Heart right ventricle (tissue), 16 donors: ENCODE measurements around the gene AFF2. TPM values are rescaled to one million over a fixed set of nuclear protein-coding genes. Genes with fewer than 3 reads are reported as not detected.

Experiments
- ATAC-seq, 8 donors: fragments of 200-7000 bp; cut with Tn5 transposase; one replicate each; pipeline ENCODE4 v1.9.1; 2020; ENCODE audit warnings: mild to moderate bottlenecking in 8 of 8, moderate library complexity in 8 of 8, moderate number of reproducible peaks in 1 of 8
- DNase-seq, 2 donors: peaks; one replicate each; pipeline ENCODE4 v3.0.0-alpha.2; 2020
- H3K27ac ChIP-seq, 10 donors: fragments of 200-600 bp; sonication (generic) in 2 of 10; one replicate each; pipeline versions ENCODE4 v1.5.0 to v1.8.0; 2020 to 2022; ENCODE audit warnings: mild to moderate bottlenecking in 3 of 10
- H3K27me3 ChIP-seq, 7 donors: fragments of 200-600 bp; one replicate each; pipeline ENCODE4 v1.8.0; 2021 to 2022; ENCODE audit warnings: mild to moderate bottlenecking in 2 of 7
- H3K36me3 ChIP-seq, 9 donors: fragments of 200-600 bp; sonication (generic) in 1 of 9; one replicate each; pipeline versions ENCODE4 v1.5.0 to v1.8.0; 2020 to 2022; ENCODE audit warnings: mild to moderate bottlenecking in 2 of 9
- H3K4me1 ChIP-seq, 9 donors: fragments of 200-600 bp; sonication (generic) in 1 of 9; one replicate each; pipeline versions ENCODE4 v1.5.0 to v1.8.0; 2020 to 2022; ENCODE audit warnings: mild to moderate bottlenecking in 4 of 9
- H3K4me3 ChIP-seq, 10 donors: fragments of 200-600 bp; sonication (generic) in 2 of 10; one replicate each; pipeline versions ENCODE4 v1.5.0 to v1.8.0; 2020 to 2022; ENCODE audit warnings: mild to moderate bottlenecking in 7 of 10, moderate library complexity in 2 of 10
- H3K9me3 ChIP-seq, 11 donors: fragments of 200-600 bp in 10 of 11; sonication (generic) in 2 of 11; one replicate each; pipeline versions ENCODE4 v1.5.0 to v1.8.0; 2013 to 2022; ENCODE audit warnings: mild to moderate bottlenecking in 2 of 11, control low read depth in 1 of 11, moderate library complexity in 1 of 11
- CTCF ChIP-seq, 9 donors: fragments of 200-600 bp; sonication (generic) in 2 of 9; IDR thresholded peaks; one replicate each; pipeline versions ENCODE4 v1.5.0 to v1.8.0; 2021 to 2022; ENCODE audit warnings: antibody characterized with exemption in 9 of 9, mild to moderate bottlenecking in 5 of 9, moderate library complexity in 1 of 9
- WGBS, 2 donors: extraction: QIAGEN DNeasy Blood & Tissue Kit; methylation state at CpG; one replicate each; pipeline ENCODE4 v1.1.7; 2013; ENCODE audit warnings: inconsistent platforms in 1 of 2; 5-methylcytosine and 5-hydroxymethylcytosine counted together
- intact Hi-C, 10 donors: fragments of 100-400 bp; cut with DNase I; formaldehyde crosslinking; loops; one replicate each; pipeline versions ENCODE4 v1.11.1 to v1.14.2; 2022
- polyA plus RNA-seq, 2 donors: library from polyadenylated mRNA; stranded (reverse); fragments of 200-250 nt; gene quantifications; one replicate each; pipeline ENCODE4 v1.2.3, GENCODE V29; 2013
- total RNA-seq, 10 donors: library from RNA; stranded (reverse); fragmentation: NEBNext Ultra II Directional in 3 of 10; extraction: Animal tissue kit (Norgen Biotek cat#: 25700) in 3 of 10; gene quantifications; one replicate each; pipeline versions ENCODE4 v1.2.1 to v1.2.4, GENCODE V29; 2021 to 2023
- donor health status: Arrhythmogenic right ventricular cardiomyopathy.
- donor health status: ischemic (EF 13 %, LVEDD 7.1; RV severe dilation, severe dysfunction).
- donor health status: healthy with polysubstance abuse.
- donor health status: DM: no; HTN: yes; CAD: no.
- donor health status: DM: no; HTN: no; CAD: no.
- donor health status: ischemic (EF 25% LVEDD 6.9; RV normal size, moderate dysfunction).
- donor health status: ischemic (EF 25% LVEDD 5.7; RV mildly dilated, moderate dysfunction).
- donor health status: healthy.
- donor health status: DM: yes; HTN: yes; CAD: no.
- donor health status: Ischemic cardiomyopathy.
- donor health status: ischemic (EF 35%, LVEDD 5.7; RV mildly dilated, moderate dysfunction).
- donor health status: nonischemic (EF 11% LVEDD 7.7; RV severe dilation, severe dysfunction).
- donor health status: DM: yes; HTN: yes; CAD: no.
- donor health status: PGD.
- donor health status: ischemic (EF 29% LVEDD 5.4; RV normal size, mild dysfunction).
- donor health status: nonischemic (EF 23%, LVEDD 6.1; RV moderate dilation, normal function).

The AFF2 gene
- total and polyA plus RNA-seq, 12 donors = 0.01 to 0.59 (median 0.20) TPM; not detected in 2

GRCh38 chrX:148540114-148540513 lies 39.7 kb downstream of the AFF2 start:
- H3K9me3 ChIP-seq = no peaks in the 10 kb centered on the region
- no peak overlapping the region for H3K27ac ChIP-seq
- H3K4me1 ChIP-seq = no peaks in the 10 kb centered on the region
- DNase-seq = no peak
- H3K4me3 ChIP-seq = no peak overlapping the region
- intact Hi-C loops = no loop called here
- no peaks in the 10 kb centered on the region for H3K27me3 ChIP-seq
- TF ChIP-seq CTCF (IDR thresholded peaks at IDR 0.05) = no peak
- ATAC-seq = no peak
- 69 to 76% methylated on average over 1 of the region's 1 CpG for WGBS, 2 donors
- no peaks in the 10 kb centered on the region for H3K36me3 ChIP-seq

GRCh38 chrX:148540671-148541583 lies 40.5 kb downstream of the AFF2 start:
- no peak for TF ChIP-seq CTCF (IDR thresholded peaks at IDR 0.05)
- ATAC-seq (no peak), DNase-seq (no peak)
- Histone ChIP-seq H3K27me3 (no peaks in the 10 kb centered on the region), H3K4me1 (no peaks in the 10 kb centered on the region), H3K27ac (no peak overlapping the region), H3K4me3 (no peak overlapping the region), H3K36me3 (no peaks in the 10 kb centered on the region), H3K9me3 (no peaks in the 10 kb centered on the region)
- WGBS, 2 donors = 80% methylated on average over 10 of the region's 10 CpGs
- intact Hi-C loops = no loop called here

GRCh38 chrX:148541584-148541940 lies 41.1 kb downstream of the AFF2 start:
- Histone ChIP-seq H3K27ac (no peak overlapping the region), H3K4me3 (no peak overlapping the region), H3K9me3 (no peaks in the 10 kb centered on the region), H3K27me3 (no peaks in the 10 kb centered on the region), H3K4me1 (no peaks in the 10 kb centered on the region), H3K36me3 (no peaks in the 10 kb centered on the region)
- no peak for ATAC-seq
- intact Hi-C loops = no loop called here
- no peak for DNase-seq
- TF ChIP-seq CTCF (IDR thresholded peaks at IDR 0.05) = no peak

- DNase-seq (no peak), ATAC-seq (no peak)
These were observed 42.3 kb downstream of the AFF2 start for GRCh38 chrX:148542481-148543255.

More at GRCh38 chrX:148542481-148543255, 42.3 kb downstream of the AFF2 start:
- Histone ChIP-seq H3K9me3 (no peaks in the 10 kb centered on the region), H3K4me3 (no peak overlapping the region), H3K27ac (no peak overlapping the region), H3K4me1 (no peaks in the 10 kb centered on the region), H3K27me3 (no peaks in the 10 kb centered on the region), H3K36me3 (no peaks in the 10 kb centered on the region)
- intact Hi-C loops = no loop called here
- 80 to 83% methylated on average over 5 of the region's 5 CpGs for WGBS, 2 donors
- TF ChIP-seq CTCF (IDR thresholded peaks at IDR 0.05) = no peak
